ENCODE results near the gene NRP2.

Gene NRP2

DNA sequence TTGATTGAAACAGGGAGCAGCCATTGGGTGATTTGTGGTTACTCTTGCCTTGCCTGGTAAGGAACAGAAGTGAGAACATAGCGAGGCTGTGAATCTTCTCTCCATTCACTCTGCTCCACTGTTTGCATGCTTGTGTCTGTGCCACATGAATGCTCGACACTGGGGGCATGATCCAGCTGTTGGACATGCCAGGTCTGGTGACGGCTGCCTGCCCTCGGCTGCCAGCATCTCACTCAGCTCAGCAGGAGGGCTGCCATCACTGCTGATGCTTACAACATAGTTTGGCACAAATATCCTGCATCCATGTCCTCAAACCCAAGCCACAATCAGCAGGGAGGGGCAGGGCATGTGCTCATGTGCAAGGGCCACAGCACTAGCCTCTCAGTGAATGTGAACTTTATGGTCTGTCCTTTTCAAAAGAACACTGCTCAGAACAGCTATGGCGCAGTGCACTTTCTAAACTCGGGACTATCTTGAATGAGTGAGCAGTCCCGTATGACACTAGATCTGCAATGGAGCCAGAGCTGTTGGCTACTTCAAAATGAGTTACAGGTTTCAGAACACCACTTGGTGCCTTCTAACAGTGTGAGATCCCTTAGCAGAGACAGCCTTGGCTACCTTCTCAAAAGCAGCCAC lies 126.3 kb downstream of the NRP2 start:
- H3K4me1 ChIP-seq (ENCODE audit: control insufficient read depth, insufficient read depth, low read length, unreplicated experiment), result no peaks in the 10 kb centered on the region
- H3K27ac ChIP-seq (ENCODE audit: low read depth, low read length), result no peak overlapping the region
- no peak overlapping the region for H2AFZ ChIP-seq (ENCODE audit: low read length, unreplicated experiment)
- H3K27me3 ChIP-seq (ENCODE audit: insufficient read depth, low read length), result peaks cover 46% of the 10 kb centered on the region
- no peaks in the 10 kb centered on the region for H3K36me3 ChIP-seq (ENCODE audit: insufficient read depth, low read length)
- no peak overlapping the region for H3K4me3 ChIP-seq (ENCODE audit: low read depth, low read length)
- no peaks in the 10 kb centered on the region for H3K79me2 ChIP-seq (ENCODE audit: control insufficient read depth, insufficient read depth, low read length, unreplicated experiment)

GRCh38 chr2:205811387-205811786 lies 129.1 kb downstream of the NRP2 start:
- H3K4me1 ChIP-seq (ENCODE audit: control insufficient read depth, insufficient read depth, low read length, unreplicated experiment), result no peaks in the 10 kb centered on the region
- no peak overlapping the region for H2AFZ ChIP-seq (ENCODE audit: low read length, unreplicated experiment)
- peaks cover 29% of the 10 kb centered on the region for H3K27me3 ChIP-seq (ENCODE audit: insufficient read depth, low read length)
- no peaks in the 10 kb centered on the region for H3K36me3 ChIP-seq (ENCODE audit: insufficient read depth, low read length)
- H3K79me2 ChIP-seq (ENCODE audit: control insufficient read depth, insufficient read depth, low read length, unreplicated experiment), result no peaks in the 10 kb centered on the region
- no peak overlapping the region for H3K4me3 ChIP-seq (ENCODE audit: low read depth, low read length)
- no peak overlapping the region for H3K27ac ChIP-seq (ENCODE audit: low read depth, low read length)

- Histone ChIP-seq H3K27ac (ENCODE audit: low read depth, low read length) (no peak overlapping the region), H3K79me2 (ENCODE audit: control insufficient read depth, insufficient read depth, low read length, unreplicated experiment) (no peaks in the 10 kb centered on the region)
Observed at GRCh38 chr2:205814039-205814364, 131.7 kb downstream of the NRP2 start.

DNA sequence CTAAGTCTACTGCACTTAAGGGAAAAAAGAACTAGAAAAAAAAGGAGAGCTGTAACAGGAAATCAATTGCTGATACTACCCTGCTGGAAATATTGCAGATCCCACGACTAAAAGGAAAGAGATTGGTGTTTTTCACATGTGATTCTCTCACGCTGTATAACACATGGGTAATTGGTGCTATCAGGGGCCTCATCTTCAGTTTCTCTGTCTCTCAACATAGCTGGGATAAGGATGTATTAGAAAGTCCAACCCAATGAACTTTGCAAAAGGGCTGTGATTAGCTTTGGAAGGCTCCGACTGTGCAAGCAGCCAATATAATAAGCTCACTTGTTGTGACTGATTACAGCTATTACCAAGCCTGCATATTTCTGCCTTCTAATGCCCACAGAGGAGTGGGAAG lies 133.4 kb downstream of the NRP2 start:
- H2AFZ ChIP-seq (ENCODE audit: low read length, unreplicated experiment), result no peak overlapping the region
- no peaks in the 10 kb centered on the region for H3K79me2 ChIP-seq (ENCODE audit: control insufficient read depth, insufficient read depth, low read length, unreplicated experiment)
- H3K27me3 ChIP-seq (ENCODE audit: insufficient read depth, low read length), result peaks cover 19% of the 10 kb centered on the region
- H3K36me3 ChIP-seq (ENCODE audit: insufficient read depth, low read length), result no peaks in the 10 kb centered on the region
- no peak overlapping the region for H3K27ac ChIP-seq (ENCODE audit: low read depth, low read length)
- H3K4me3 ChIP-seq (ENCODE audit: low read depth, low read length), result no peak overlapping the region
- H3K4me1 ChIP-seq (ENCODE audit: control insufficient read depth, insufficient read depth, low read length, unreplicated experiment), result no peaks in the 10 kb centered on the region

More at GRCh38 chr2:205814039-205814364, 131.7 kb downstream of the NRP2 start:
- Histone ChIP-seq H2AFZ (ENCODE audit: low read length, unreplicated experiment) (no peak overlapping the region), H3K36me3 (ENCODE audit: insufficient read depth, low read length) (no peaks in the 10 kb centered on the region), H3K4me3 (ENCODE audit: low read depth, low read length) (no peak overlapping the region), H3K27me3 (ENCODE audit: insufficient read depth, low read length) (peaks cover 13% of the 10 kb centered on the region; the same call in 1 of the 2 replicates), H3K4me1 (ENCODE audit: control insufficient read depth, insufficient read depth, low read length, unreplicated experiment) (no peaks in the 10 kb centered on the region)

- Histone ChIP-seq H3K36me3 (ENCODE audit: insufficient read depth, low read length) (no peaks in the 10 kb centered on the region), H2AFZ (ENCODE audit: low read length, unreplicated experiment) (no peak overlapping the region), H3K27ac (ENCODE audit: low read depth, low read length) (no peak overlapping the region), H3K4me1 (ENCODE audit: control insufficient read depth, insufficient read depth, low read length, unreplicated experiment) (no peaks in the 10 kb centered on the region), H3K79me2 (ENCODE audit: control insufficient read depth, insufficient read depth, low read length, unreplicated experiment) (no peaks in the 10 kb centered on the region), H3K27me3 (ENCODE audit: insufficient read depth, low read length) (peaks cover 21% of the 10 kb centered on the region), H3K4me3 (ENCODE audit: low read depth, low read length) (no peak overlapping the region)
Observed at GRCh38 chr2:205816268-205816667, 134.0 kb downstream of the NRP2 start.

GRCh38 chr2:205822579-205822978 lies 140.3 kb downstream of the NRP2 start:
- peaks cover 41% of the 10 kb centered on the region for H3K27me3 ChIP-seq (ENCODE audit: insufficient read depth, low read length)
- H3K79me2 ChIP-seq (ENCODE audit: control insufficient read depth, insufficient read depth, low read length, unreplicated experiment), result no peaks in the 10 kb centered on the region
- no peak overlapping the region for H3K27ac ChIP-seq (ENCODE audit: low read depth, low read length)
- H3K36me3 ChIP-seq (ENCODE audit: insufficient read depth, low read length), result no peaks in the 10 kb centered on the region
- H3K4me1 ChIP-seq (ENCODE audit: control insufficient read depth, insufficient read depth, low read length, unreplicated experiment), result no peaks in the 10 kb centered on the region
- no peak overlapping the region for H2AFZ ChIP-seq (ENCODE audit: low read length, unreplicated experiment)
- no peak overlapping the region for H3K4me3 ChIP-seq (ENCODE audit: low read depth, low read length)

- Histone ChIP-seq H2AFZ (ENCODE audit: low read length, unreplicated experiment) (no peak overlapping the region), H3K4me1 (ENCODE audit: control insufficient read depth, insufficient read depth, low read length, unreplicated experiment) (no peaks in the 10 kb centered on the region), H3K36me3 (ENCODE audit: insufficient read depth, low read length) (no peaks in the 10 kb centered on the region), H3K27ac (ENCODE audit: low read depth, low read length) (no peak overlapping the region), H3K27me3 (ENCODE audit: insufficient read depth, low read length) (peaks cover 33% of the 10 kb centered on the region), H3K79me2 (ENCODE audit: control insufficient read depth, insufficient read depth, low read length, unreplicated experiment) (no peaks in the 10 kb centered on the region), H3K4me3 (ENCODE audit: low read depth, low read length) (no peak overlapping the region)
Observed at GRCh38 chr2:205827809-205828365, 145.6 kb downstream of the NRP2 start.

DNA sequence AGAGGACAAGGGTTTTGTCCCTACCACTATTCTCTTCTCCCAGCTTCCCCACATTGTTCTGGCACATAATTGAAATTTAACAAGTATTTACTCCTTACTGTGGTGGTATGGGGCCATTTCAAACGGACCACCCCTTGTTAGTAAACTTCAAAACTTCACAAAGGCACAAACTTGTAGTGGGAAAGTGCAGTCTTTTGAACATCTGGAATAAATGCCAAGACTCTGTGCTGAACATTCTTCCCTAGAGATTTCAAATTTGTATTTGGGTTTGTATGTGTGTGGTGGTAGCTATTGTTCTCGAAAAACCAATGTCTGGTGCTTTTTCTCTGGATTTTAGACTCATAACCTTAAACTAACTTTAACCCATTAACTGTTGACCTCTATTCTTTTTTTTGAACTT lies 151.6 kb downstream of the NRP2 start:
- Histone ChIP-seq H3K4me1 (ENCODE audit: control insufficient read depth, insufficient read depth, low read length, unreplicated experiment) (no peaks in the 10 kb centered on the region), H3K27ac (ENCODE audit: low read depth, low read length) (no peak overlapping the region), H3K27me3 (ENCODE audit: insufficient read depth, low read length) (peaks cover 30% of the 10 kb centered on the region; the same call in 1 of the 2 replicates), H3K79me2 (ENCODE audit: control insufficient read depth, insufficient read depth, low read length, unreplicated experiment) (no peaks in the 10 kb centered on the region), H2AFZ (ENCODE audit: low read length, unreplicated experiment) (no peak overlapping the region), H3K36me3 (ENCODE audit: insufficient read depth, low read length) (no peaks in the 10 kb centered on the region), H3K4me3 (ENCODE audit: low read depth, low read length) (no peak overlapping the region)

DNA sequence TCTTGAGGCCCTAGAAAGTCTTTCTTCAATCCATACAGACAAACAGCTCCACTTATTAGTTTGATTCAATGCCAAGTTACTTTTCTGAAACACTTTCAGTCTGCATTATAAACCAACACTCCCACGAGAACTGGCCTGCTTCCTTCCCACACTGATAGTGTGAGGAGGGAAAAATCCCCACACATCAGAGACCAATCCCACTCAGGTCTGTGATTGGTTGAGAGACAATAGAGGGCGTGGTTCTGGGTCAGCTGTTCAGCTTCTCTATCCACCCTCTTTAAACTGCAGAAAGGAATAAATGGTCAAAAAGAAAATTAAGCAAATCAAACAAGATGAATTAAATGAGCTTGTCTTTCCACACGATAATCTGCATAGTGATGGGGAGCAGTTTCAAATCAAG lies 152.5 kb downstream of the NRP2 start:
- Histone ChIP-seq H3K27ac (ENCODE audit: low read depth, low read length) (no peak overlapping the region), H3K4me3 (ENCODE audit: low read depth, low read length) (no peak overlapping the region), H3K36me3 (ENCODE audit: insufficient read depth, low read length) (no peaks in the 10 kb centered on the region), H3K27me3 (ENCODE audit: insufficient read depth, low read length) (peaks cover 30% of the 10 kb centered on the region; the same call in 1 of the 2 replicates), H3K4me1 (ENCODE audit: control insufficient read depth, insufficient read depth, low read length, unreplicated experiment) (no peaks in the 10 kb centered on the region), H2AFZ (ENCODE audit: low read length, unreplicated experiment) (no peak overlapping the region), H3K79me2 (ENCODE audit: control insufficient read depth, insufficient read depth, low read length, unreplicated experiment) (no peaks in the 10 kb centered on the region)

GRCh38 chr2:205835251-205835791 lies 153.0 kb downstream of the NRP2 start:
- peaks cover 30% of the 10 kb centered on the region; the same call in 1 of the 2 replicates for H3K27me3 ChIP-seq (ENCODE audit: insufficient read depth, low read length)
- no peaks in the 10 kb centered on the region for H3K79me2 ChIP-seq (ENCODE audit: control insufficient read depth, insufficient read depth, low read length, unreplicated experiment)
- no peak overlapping the region for H3K4me3 ChIP-seq (ENCODE audit: low read depth, low read length)
- no peaks in the 10 kb centered on the region for H3K36me3 ChIP-seq (ENCODE audit: insufficient read depth, low read length)
- H3K27ac ChIP-seq (ENCODE audit: low read depth, low read length), result no peak overlapping the region
- H3K4me1 ChIP-seq (ENCODE audit: control insufficient read depth, insufficient read depth, low read length, unreplicated experiment), result no peaks in the 10 kb centered on the region
- no peak overlapping the region for H2AFZ ChIP-seq (ENCODE audit: low read length, unreplicated experiment)

- Histone ChIP-seq H3K4me1 (ENCODE audit: control insufficient read depth, insufficient read depth, low read length, unreplicated experiment) (no peaks in the 10 kb centered on the region), H3K79me2 (ENCODE audit: control insufficient read depth, insufficient read depth, low read length, unreplicated experiment) (no peaks in the 10 kb centered on the region), H2AFZ (ENCODE audit: low read length, unreplicated experiment) (no peak overlapping the region), H3K36me3 (ENCODE audit: insufficient read depth, low read length) (no peaks in the 10 kb centered on the region), H3K27ac (ENCODE audit: low read depth, low read length) (no peak overlapping the region), H3K27me3 (ENCODE audit: insufficient read depth, low read length) (peaks cover 30% of the 10 kb centered on the region; the same call in 1 of the 2 replicates), H3K4me3 (ENCODE audit: low read depth, low read length) (no peak overlapping the region)
Observed at GRCh38 chr2:205835923-205836322, 153.6 kb downstream of the NRP2 start.
